ENCODE results near the gene NFATC2. TPM values are rescaled to one million over a fixed set of nuclear protein-coding genes. Genes with fewer than 3 reads are reported as not detected.

The NFATC2 gene
- total RNA-seq, 1 experiment from 2014 or later: 5.0 TPM

DNA sequence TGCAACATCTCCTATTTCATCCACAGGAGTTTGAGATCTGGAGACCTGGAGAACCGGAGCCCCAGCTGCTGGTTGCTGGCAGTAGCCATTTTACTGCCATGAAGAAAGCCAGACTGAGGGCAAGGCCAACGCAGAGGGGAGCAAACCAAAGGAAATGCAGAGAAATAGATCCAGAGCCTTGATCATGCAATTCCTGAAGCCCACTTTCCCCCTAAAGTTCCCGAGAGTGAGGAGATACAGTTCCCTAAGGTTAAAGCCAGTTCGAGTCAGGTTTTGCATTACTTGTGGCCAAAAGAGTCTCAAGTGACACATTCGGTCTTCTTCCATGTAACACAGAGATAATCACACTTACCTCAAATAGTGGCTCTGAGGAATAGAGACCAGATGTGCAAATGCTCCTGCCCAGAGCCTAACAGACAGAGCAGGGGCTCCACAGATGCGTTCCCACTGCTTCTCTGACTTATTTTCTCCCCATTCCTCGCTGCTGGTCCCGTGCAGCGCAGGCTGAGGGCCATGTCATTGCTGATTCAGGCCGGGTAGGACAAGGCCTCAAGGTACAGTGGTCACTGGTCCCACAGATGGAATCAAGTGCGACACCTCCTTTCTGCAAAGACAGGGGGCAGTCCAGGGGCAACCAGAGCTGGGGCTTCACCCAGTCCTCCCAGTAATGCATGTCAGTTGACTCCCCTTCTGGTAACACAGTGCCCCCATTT is 35.1 kb upstream of the NFATC2 start:
- Histone ChIP-seq H3K4me2 (ENCODE audit: low read length) (no peak overlapping the region), H3K27me3 (ENCODE audit: insufficient read depth, low read length) (no peaks in the 10 kb centered on the region), H3K4me1 (ENCODE audit: control insufficient read depth in 1 of 2, insufficient read depth in 2 of 2, low read length in 2 of 2) (no peaks in the 10 kb centered on the region), H4K20me1 (ENCODE audit: insufficient read depth) (no peaks in the 10 kb centered on the region), H3K9me3 (ENCODE audit: control insufficient read depth in 1 of 2, insufficient read depth in 1 of 2, low read depth in 1 of 2, low read length in 2 of 2) (no peaks in the 10 kb centered on the region; a peak in 1 of 4 replicates), H2AFZ (ENCODE audit: low read depth, low read length, poor library complexity, severe bottlenecking) (no peak overlapping the region), H3K36me3 (ENCODE audit: control insufficient read depth in 1 of 2, insufficient read depth in 2 of 2, low read length in 2 of 2) (no peaks in the 10 kb centered on the region), H3K4me3 (replicated peaks in 1 of 2; ENCODE audit: low read depth in 1 of 2, low read length in 2 of 2) (no peak overlapping the region), H3K79me2 (ENCODE audit: insufficient read depth, low read length) (no peaks in the 10 kb centered on the region), H3K9me2 (ENCODE audit: insufficient read depth) (no peaks in the 10 kb centered on the region), H3K27ac (ENCODE audit: low read depth, low read length) (no peak overlapping the region), H3K9ac (ENCODE audit: low read length) (no peak overlapping the region)
- ChIA-PET POLR2A (no interaction called here), RAD21 (ENCODE audit: low non-redundant PET in 1 of 2, low total read pairs in 2 of 2, uncharacterized antibody in 2 of 2, unreplicated experiment in 2 of 2) (no interaction called here), CTCF (interaction anchor here (1.2 kb wide), 1 partner anchor 9 kb away, joined by 3 read pairs; no protein-coding TSS in a partner anchor)
- DNase-seq (ENCODE audit: low read depth, low spot score): no peak
- TF ChIP-seq ZFX (IDR thresholded peaks at IDR 0.05) (no peak), ZNF274 (IDR thresholded peaks at IDR 0.05; ENCODE audit: low read depth, low read length) (no peak)
- TF ChIP-seq, protein P1, sequence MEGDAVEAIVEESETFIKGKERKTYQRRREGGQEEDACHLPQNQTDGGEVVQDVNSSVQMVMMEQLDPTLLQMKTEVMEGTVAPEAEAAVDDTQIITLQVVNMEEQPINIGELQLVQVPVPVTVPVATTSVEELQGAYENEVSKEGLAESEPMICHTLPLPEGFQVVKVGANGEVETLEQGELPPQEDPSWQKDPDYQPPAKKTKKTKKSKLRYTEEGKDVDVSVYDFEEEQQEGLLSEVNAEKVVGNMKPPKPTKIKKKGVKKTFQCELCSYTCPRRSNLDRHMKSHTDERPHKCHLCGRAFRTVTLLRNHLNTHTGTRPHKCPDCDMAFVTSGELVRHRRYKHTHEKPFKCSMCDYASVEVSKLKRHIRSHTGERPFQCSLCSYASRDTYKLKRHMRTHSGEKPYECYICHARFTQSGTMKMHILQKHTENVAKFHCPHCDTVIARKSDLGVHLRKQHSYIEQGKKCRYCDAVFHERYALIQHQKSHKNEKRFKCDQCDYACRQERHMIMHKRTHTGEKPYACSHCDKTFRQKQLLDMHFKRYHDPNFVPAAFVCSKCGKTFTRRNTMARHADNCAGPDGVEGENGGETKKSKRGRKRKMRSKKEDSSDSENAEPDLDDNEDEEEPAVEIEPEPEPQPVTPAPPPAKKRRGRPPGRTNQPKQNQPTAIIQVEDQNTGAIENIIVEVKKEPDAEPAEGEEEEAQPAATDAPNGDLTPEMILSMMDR (IDR thresholded peaks at IDR 0.05 in 2 of 3, conservative IDR thresholded peaks at IDR 0.05 in 1 of 3; ENCODE audit: borderline replicate concordance in 1 of 3, insufficient read depth in 1 of 3, low read depth in 2 of 3, low read length in 2 of 3): peak in 2 of 3 experiments; percentile 37 to 40; a peak in 4 of 6 replicates
- TF ChIP-seq, protein P2, sequence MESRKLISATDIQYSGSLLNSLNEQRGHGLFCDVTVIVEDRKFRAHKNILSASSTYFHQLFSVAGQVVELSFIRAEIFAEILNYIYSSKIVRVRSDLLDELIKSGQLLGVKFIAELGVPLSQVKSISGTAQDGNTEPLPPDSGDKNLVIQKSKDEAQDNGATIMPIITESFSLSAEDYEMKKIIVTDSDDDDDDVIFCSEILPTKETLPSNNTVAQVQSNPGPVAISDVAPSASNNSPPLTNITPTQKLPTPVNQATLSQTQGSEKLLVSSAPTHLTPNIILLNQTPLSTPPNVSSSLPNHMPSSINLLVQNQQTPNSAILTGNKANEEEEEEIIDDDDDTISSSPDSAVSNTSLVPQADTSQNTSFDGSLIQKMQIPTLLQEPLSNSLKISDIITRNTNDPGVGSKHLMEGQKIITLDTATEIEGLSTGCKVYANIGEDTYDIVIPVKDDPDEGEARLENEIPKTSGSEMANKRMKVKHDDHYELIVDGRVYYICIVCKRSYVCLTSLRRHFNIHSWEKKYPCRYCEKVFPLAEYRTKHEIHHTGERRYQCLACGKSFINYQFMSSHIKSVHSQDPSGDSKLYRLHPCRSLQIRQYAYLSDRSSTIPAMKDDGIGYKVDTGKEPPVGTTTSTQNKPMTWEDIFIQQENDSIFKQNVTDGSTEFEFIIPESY (IDR thresholded peaks at IDR 0.05; ENCODE audit: extremely low read depth, insufficient replicate concordance, low read length): no peak
- BruUV-seq (replicated peaks): no TSS peak
- ATAC-seq: peak; percentile 52
- intact Hi-C loops (cut with micrococcal nuclease): no loop called here

Data from HCT116 (cell line).